GM12865 (cell line): Measurements from ENCODE around the gene STK17A.

Experiments
- DNase-seq: peaks from one replicate; pipeline ENCODE4 v3.0.0; 2010; ENCODE audit warnings: low read depth
- H3K4me3 ChIP-seq: 2 replicates; pipeline ENCODE4 v1.5.1; 2011; ENCODE audit warnings: mild to moderate bottlenecking, low read depth, low read length, control low read depth
- TF ChIP-seq, protein P1 (sequence below): IDR thresholded peaks from 2 replicates; pipeline ENCODE4 v1.5.1; 2011; ENCODE audit warnings: low read length, control low read depth, low read depth, inconsistent platforms; ENCODE audit not compliant: insufficient read depth; ENCODE audit errors: missing control alignments

The STK17A gene

DNA sequence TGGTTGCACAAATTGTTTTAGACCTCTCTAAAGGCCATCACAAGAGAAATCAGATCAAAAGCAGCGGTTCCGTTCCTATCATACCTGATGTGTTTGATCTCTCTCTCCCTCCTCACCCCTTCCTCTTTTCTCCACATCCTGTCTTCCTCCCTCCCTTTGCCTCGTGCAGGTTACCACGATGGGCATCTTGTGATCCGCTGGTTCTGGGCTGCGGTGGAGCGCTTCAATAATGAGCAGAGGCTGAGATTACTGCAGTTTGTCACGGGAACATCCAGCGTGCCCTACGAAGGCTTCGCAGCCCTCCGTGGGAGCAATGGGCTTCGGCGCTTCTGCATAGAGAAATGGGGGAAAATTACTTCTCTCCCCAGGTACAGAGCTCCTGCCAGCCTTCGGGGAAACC lies 28.5 kb upstream of the STK17A start:
- H3K4me3 ChIP-seq = no peak overlapping the region
- TF ChIP-seq, protein P1, sequence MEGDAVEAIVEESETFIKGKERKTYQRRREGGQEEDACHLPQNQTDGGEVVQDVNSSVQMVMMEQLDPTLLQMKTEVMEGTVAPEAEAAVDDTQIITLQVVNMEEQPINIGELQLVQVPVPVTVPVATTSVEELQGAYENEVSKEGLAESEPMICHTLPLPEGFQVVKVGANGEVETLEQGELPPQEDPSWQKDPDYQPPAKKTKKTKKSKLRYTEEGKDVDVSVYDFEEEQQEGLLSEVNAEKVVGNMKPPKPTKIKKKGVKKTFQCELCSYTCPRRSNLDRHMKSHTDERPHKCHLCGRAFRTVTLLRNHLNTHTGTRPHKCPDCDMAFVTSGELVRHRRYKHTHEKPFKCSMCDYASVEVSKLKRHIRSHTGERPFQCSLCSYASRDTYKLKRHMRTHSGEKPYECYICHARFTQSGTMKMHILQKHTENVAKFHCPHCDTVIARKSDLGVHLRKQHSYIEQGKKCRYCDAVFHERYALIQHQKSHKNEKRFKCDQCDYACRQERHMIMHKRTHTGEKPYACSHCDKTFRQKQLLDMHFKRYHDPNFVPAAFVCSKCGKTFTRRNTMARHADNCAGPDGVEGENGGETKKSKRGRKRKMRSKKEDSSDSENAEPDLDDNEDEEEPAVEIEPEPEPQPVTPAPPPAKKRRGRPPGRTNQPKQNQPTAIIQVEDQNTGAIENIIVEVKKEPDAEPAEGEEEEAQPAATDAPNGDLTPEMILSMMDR = no peak
- no peak for DNase-seq

DNA sequence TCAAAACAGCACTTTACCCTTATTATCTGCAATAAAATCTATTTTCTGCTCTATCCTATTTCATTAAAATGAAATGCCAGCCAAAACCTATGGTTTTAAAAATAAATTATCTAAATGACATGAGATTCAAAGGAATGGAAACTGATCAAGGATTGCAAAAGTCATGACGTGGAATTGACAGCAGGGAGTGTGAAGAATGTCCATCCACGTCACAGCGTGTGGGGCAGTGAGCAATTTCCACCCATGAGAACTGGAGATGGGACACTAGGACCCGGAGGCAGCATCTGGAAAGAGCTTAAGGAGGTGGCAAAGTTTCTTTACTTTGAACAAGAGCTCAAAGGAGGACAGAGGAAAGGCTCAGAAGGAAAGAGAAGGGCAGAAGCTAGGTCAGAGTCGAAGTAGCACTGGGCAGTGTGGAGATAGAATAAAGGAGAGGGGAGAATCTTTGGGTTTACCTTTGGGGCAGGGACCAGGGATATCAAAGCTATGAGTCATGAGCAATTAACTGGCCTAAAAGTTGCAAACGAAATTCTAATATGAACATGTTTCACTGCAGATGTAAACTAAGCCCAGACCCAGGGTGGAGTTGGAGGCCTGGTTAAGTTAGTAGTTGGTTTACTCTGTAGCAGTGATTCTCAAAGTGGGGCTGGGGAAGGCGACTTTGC lies 24.9 kb upstream of the STK17A start:
- H3K4me3 ChIP-seq = no peak overlapping the region
- TF ChIP-seq, protein P1 = no peak
- no peak for DNase-seq

DNA sequence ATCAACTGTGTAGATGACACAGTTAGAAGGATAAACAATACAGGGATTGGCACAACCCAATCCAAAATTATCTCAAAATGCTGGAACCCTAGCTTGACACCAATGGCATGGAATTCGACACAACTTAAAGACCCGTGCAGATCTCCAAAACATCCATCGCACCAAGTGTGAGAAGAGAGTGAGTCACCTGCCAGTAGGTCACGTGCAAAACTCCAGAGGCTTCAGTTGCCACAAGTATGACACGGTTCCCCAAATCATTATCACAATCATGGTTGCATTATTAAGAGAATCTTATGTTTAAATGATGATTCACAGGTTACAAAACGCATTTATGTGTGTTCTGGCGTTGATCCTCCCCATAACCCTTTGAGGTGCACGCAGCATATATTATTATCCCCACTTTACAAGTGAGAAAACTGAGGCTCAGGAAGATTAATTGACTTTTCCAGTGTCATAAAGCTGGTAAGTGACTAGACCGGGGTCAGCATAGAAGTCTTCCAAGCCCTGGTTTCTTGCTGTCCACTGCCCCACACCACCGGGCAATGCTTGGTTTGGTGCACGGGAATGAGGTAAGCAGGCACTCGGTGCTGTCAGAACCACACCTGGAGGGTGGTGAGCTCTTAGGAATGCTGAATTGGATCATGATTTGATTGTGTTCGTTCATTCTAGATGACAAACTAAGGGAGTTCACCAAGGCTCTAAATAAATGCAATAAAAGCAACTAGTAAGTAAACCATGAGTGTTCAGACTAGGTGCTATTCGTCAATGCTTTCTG lies 23.6 kb upstream of the STK17A start:
- TF ChIP-seq, protein P1 = no peak
- H3K4me3 ChIP-seq = no peak overlapping the region
- DNase-seq = no peak

DNA sequence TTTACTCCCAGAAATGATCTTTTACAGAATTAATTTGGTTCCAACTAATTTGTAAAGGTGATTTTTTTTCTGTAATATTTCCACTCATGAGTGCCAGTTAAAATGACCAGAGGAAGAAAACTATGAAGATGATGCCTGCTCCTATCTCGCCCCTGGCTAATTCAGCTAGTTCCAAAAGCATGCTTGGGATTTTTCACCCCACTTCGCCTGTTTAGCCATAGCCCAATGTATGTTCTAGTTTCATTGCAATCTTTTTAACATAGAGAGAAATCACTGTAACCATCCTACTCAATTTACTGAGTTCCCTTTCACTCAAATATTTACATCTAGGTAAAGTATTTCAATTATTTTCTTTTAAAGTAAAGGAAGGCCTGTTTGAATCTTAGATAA lies 23.0 kb upstream of the STK17A start:
- no peak for DNase-seq
- TF ChIP-seq, protein P1 = no peak
- H3K4me3 ChIP-seq = no peak overlapping the region

DNA sequence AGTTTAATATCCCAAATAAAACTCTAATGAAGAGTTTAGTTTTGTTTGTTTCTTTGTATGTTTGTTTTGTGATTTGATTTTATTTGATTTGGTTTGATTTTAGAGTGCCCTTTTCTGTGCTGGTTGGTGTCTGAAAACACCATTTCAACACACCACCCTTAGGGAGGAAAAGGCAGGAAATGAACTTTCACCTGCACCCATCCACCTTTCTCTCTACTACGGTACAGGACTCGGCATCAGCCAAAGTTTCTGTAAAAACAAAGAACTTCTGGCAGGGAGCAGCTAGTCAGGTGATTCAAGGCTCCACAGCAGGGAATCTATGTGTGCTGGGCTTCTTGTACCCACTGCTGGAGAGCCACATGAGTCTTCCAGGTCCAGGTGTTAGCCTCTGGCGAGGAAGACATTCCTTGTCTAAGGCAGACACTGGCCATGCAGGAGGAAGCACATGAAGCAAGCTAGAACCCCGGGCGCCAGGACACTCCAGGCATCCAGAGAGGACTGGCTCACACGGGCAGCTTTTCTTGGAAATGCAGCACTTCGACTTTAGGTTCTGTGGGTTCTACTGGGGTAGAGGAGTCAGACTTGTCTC lies 22.1 kb upstream of the STK17A start:
- DNase-seq = no peak
- no peak overlapping the region for H3K4me3 ChIP-seq
- TF ChIP-seq, protein P1 = no peak

DNA sequence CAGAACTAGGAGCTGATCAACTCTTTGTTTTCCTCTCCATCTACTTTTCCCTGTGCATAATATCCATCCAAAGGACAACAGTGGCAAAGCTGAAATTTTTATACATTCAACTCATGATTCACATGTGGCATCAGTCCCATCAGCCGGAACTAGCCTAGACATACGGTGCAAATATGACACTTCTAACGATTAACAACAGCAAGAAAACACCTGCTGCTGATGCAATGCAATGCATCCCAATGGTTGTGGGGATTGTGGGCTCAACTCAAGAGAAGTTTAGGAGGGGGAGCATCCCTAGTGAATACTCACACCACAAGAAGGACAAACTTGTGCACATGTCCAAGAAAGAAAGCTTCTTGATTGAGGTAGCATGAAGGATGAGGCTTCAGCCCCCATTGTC lies 20.5 kb upstream of the STK17A start:
- H3K4me3 ChIP-seq = no peak overlapping the region
- TF ChIP-seq, protein P1 = no peak
- DNase-seq = no peak
